COLO668 (cell line): ENCODE data around the gene TMEM207.
"Not testable (repeated sequence)": the region's sequence is repeated elsewhere in the genome, so short reads cannot be mapped to it uniquely, and the experiment has no call there.

ENCODE experiments used
- DNase-seq: peaks from one replicate; lab custom pipeline; 2025; ENCODE audit not compliant: unreplicated experiment; lab: John Stamatoyannopoulos, UW

TMEM207 gene

GRCh38 chr3:190449801-190450200 lies at the start of gene TMEM207:
Gene TMEM207 (minus strand): TSS chr3:190449901. CDS start chr3:190449809, 92 bp downstream.
- no peak for DNase-seq

- DNase-seq = no peak
Measured at GRCh38 chr3:190499122-190499521, 49.4 kb upstream of the TMEM207 start.

- no peak for DNase-seq
Measured at GRCh38 chr3:190498293-190498692, 48.6 kb upstream of the TMEM207 start.

- DNase-seq = no peak
Measured at GRCh38 chr3:190497811-190498210, 48.1 kb upstream of the TMEM207 start.

GRCh38 chr3:190496859-190497258 lies 47.2 kb upstream of the TMEM207 start:
- no peak for DNase-seq

- DNase-seq = no peak
Measured at GRCh38 chr3:190495796-190496195, 46.1 kb upstream of the TMEM207 start.

GRCh38 chr3:190495354-190495753 lies 45.7 kb upstream of the TMEM207 start:
- DNase-seq = no peak

- DNase-seq = no peak
Measured at GRCh38 chr3:190494907-190495306, 45.2 kb upstream of the TMEM207 start.

GRCh38 chr3:190492966-190493365 lies 43.3 kb upstream of the TMEM207 start:
- no peak for DNase-seq

GRCh38 chr3:190492129-190492528 lies 42.4 kb upstream of the TMEM207 start:
- no peak for DNase-seq

GRCh38 chr3:190491533-190492054 lies 41.9 kb upstream of the TMEM207 start:
- no peak for DNase-seq

GRCh38 chr3:190486908-190487607 lies 37.4 kb upstream of the TMEM207 start:
- no peak for DNase-seq

GRCh38 chr3:190486533-190486864 lies 36.8 kb upstream of the TMEM207 start:
- DNase-seq = no peak

GRCh38 chr3:190485830-190486532 lies 36.3 kb upstream of the TMEM207 start:
- DNase-seq = no peak

- no peak for DNase-seq
Measured at GRCh38 chr3:190481779-190482178, 32.1 kb upstream of the TMEM207 start.

- DNase-seq = not testable (repeated sequence)
Measured at GRCh38 chr3:190473261-190473660, 23.6 kb upstream of the TMEM207 start.

- no peak for DNase-seq
Measured at GRCh38 chr3:190467922-190468321, 18.2 kb upstream of the TMEM207 start.

- no peak for DNase-seq
Measured at GRCh38 chr3:190458040-190458439, 8.3 kb upstream of the TMEM207 start.

- DNase-seq = no peak
Measured at GRCh38 chr3:190456770-190457169, 7.1 kb upstream of the TMEM207 start.

- no peak for DNase-seq
Measured at GRCh38 chr3:190455828-190456227, 6.1 kb upstream of the TMEM207 start.

GRCh38 chr3:190448256-190448655 lies 1.4 kb downstream of the TMEM207 start:
- no peak for DNase-seq

- DNase-seq = no peak
Measured at GRCh38 chr3:190446573-190447279, 3.0 kb downstream of the TMEM207 start.
